NCI-H187 (cell line): Measurements from ENCODE around the gene CNTLN.
"Not testable (repeated sequence)": the region's sequence is repeated elsewhere in the genome, so short reads cannot be mapped to it uniquely, and the experiment has no call there.

Experiments
- DNase-seq, 2 experiments: peaks; one replicate each; lab custom pipeline; 2025; lab: John Stamatoyannopoulos, UW

CNTLN gene

DNA sequence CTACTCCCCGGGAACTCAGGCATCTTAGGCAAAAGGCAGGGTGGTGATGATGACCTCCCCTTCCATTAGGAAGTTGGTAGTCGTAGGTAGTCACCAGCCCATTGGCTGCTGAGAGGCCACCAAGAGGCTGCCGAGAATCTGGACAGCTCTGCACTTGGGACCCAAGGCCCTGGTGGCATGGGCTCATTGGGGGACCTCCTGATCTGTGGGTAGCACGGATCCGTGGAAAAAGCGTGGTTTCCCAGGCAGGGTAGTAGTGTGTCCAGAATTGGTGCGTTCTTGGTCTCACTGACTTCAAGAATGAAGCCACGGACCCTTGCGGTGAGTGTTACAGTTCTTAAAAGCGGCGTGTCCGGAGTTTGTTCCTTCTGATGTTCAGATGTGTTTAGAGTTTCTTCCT is 158.8 kb downstream of the CNTLN start:
- DNase-seq = no peak

DNA sequence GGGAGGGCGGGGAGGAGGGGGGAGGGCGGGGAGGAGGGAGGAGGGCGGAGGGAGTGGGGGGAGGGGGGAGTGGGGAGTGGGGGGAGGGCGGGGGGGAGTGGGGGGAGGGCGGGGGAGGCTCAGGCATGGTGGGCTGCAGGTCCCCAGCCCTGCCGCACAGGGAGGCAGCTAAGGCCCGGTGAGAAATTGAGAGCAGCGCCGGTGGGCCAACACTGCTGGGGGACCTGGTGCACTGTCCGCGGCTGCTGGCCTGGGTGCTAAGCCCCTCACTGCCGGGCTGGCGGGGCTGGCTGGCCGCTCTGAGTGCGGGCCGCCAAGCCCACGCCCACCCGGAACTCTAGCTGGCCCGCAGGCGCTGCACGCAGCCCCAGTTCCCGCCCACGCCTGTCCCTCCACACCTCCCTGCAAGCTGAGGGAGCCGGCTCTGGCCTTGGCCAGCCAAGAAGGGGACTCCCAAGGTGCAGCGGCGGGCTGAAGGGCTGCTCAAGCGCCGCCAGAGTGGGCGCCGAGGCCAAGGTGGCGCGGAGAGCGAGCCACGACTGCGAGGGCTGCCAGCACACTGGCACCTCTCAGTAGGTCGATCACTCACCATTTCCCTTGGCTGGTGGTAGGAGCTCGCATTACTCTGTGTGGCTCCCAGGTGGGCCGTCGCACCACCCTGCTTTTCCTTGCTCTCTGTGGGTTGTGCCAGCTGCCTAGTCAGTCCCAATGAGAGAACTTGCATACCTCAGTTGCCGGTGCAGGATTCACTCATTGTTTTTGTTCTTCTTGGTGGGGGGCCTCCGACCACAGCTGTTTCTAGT is 160.2 kb downstream of the CNTLN start:
- DNase-seq = no peak

DNA sequence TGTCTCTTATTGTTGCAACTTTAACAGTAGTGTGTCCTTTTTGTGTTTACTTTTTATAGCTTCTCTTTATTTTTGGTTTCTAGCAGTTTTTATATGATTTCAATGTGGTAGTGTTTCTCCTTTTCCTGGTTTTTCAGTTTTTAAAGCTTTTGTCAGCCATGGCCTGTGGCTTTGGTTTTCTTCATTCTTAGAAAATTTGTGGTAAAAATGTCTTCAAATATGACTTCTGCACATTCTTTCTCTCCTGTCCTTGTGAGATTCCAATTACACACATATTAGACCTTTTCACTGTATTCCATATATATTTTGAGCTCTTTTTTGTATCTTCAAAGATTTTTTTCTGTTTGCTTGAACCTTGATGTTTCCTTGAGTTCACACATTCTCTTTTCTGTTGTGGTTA is 180.5 kb downstream of the CNTLN start:
- no peak for DNase-seq

DNA sequence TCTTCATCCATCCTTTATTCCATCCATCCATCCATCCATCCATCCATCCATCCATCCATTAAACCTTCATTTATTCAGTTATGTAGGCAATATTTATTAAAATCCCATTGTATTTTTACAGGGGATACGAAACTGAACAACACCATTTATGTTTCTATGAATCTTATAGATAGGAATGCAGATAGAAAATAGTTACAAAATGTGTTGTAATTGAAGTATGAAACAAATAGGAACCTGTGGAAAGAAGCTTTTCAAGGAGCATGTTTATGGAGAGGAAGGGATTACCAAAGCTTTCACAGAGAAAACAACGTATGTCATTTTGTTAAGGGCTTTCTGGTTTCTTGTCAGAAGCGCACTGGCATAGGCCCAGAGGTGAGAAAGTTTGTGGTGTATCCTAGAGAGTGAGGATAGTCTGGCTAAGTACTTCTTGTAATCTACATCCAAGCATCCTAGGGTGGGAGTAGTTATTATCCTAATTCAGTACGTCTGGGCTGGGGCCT is 184.0 kb downstream of the CNTLN start:
- DNase-seq = no peak

DNA sequence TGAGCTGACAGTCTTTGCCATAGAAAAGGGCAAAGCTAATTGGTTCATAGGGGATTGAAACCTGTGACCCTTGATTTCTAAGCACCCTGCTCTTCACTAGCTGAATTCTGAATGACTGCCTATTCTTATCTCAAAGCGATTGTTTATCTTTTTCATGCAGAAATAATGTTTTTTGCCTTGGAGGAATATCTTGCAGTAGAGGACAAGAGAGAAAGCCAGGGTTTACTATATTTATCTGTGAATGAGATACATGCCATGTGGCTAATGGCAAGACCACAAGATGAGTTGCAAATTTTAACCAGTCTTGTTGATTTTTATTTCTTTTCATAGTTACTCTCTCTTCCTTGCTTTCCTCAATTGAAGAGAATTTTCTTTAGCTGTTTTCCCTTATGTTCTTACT is 185.0 kb downstream of the CNTLN start:
- no peak for DNase-seq

DNA sequence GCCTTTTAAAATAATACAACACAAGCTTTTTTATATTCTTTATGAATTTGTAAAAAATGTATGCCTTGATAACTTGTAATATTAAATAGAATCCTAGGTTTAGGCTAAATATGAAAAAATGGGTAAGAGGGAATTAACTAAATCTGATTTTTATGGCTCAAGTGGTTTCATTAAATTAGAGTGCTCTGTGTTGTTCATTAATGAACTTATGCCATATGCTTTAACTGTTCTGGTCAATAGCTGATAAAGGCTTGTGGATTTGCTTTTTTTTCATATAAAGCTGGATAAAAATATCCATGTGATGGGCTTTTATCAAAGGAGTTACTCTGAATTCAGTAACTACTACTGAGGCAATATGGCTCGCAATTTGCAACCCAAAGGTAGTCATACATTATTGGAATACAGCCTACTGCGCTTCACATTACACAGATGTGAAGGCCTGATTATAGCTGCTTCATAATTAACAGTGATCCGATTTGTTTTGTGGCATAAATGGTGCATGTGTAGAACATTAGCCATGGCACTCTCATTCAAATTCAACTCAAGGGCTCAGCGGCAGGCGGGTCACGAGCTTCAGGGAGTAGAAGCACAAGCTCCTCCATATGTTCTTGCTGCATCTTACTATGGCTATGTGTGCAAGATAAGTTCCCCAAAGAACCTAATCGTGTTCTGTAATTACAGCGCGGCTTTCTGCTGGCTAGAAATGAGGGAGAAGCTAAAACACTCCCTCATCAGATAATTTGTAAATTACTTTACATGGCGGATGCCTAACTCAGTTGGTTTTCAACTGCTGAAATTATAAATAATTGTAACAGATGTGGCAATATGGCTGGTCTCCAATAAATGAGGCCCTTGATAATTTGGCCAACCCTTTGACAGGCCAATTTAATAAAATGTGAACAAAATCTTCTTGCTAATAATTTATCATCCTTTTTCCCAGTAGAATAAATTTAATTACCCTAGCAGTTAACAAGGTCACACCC is 188.3 kb downstream of the CNTLN start:
- DNase-seq = no peak

DNA sequence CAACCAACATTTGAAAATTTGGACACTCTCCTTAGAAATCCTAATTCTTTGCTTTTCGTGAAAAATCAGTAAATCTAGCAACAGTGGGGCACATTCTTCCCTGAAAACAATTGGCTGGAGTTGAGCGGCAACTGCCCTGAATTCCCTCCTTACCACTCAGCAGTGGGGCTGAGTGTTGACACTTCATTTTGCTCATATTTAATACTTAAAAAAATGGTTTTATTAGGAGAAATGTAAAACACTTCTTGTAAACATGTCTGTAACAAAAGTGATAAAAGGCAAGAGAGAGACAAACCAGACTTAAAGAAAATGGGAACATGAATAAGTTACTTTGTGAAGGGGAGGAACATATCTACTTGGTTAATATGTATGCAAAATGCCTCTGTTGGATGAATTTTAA is 193.5 kb downstream of the CNTLN start:
- DNase-seq = no peak

DNA sequence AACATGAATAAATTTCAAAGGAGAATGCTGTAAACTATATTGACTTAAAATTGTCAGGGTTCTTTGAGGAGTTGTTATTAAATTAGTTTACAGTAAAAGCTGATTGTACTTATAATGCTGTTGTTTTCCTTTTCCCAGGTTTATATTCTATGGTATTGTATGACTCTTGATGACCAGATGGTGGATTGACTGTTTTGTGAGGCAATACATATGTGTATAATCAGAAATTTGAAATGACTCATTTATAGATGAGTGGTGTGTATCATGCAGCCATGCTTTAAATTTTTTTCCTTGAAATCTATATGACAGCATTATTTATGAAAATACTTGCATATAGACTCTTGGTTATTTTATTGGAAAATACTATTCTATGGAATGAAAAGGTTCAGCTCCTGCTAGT is 195.3 kb downstream of the CNTLN start:
- no peak for DNase-seq

DNA sequence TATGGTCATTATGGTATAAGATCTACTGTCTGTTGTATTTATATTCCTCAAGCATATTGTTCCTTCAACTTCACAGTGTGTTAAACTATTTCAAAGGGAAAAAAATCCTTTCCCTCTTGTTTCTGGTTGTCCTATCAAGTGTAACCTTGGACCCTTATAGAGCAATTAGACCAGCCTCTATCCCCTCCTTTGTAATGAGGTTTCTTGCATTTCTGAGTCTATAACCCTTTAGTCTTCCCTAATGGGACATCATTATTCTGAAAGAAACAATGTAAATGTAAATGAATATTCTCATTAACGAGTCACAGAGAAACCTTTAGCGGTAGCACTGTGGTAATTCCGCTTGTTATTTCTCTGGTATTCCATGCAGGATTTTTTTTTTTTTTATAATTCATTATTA is 197.3 kb downstream of the CNTLN start:
- DNase-seq = no peak

DNA sequence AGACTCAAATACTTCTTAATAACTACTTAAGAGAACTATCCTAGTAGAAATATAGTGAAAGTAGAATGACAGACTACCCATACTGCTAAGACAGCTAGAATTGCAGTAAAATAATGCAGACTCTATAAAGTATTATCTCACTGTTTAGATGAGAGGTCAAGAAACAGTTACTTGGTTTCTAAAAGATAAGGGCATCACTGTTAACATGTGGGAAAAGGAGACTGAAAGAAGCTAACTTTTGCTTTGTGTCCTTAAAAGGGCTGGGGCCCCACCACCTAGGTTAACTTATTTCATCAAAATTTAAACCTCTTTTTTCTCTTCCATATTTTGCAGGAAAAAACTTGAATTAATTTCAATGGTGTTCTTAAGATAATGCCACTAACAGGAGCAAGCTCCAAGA is 204.3 kb downstream of the CNTLN start:
- no peak for DNase-seq

DNA sequence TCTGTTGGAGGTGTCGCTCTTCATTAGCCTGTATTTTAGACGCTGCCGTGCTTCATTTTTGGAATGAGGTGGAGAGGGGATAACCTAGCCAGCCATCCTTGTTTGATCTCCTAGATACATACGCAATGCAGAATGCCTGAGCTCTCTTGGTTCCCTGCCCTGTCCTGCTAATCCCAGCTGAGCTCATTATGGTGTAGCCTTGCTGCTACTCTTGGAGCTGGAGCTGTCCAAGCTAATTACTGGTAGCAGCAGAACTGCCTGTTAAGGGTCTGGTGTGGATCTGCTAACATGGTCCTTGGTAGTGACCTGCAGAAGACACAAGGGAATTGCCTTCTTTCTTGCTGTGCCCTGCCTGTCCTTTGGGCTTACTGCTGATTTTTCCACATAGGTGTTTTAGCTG is 207.9 kb downstream of the CNTLN start:
- DNase-seq = no peak

DNA sequence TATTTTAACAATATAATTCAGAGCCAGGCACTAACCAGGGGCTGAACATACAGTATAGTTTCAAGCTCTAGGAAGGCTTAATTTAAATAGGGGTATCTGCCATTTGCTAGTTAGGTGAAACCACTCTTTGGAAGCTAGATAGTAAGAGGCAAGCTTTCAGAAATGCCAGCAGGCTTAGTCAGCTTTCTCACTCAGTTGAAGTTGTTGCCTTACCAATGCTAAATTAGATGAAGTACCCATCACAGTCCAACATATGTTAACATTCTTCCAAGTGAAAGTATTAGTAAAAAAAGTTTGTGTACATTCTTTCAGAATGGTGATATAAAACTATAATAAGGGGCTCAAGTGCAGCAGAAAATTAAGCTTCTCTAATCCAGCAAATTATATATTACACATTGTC is 215.0 kb downstream of the CNTLN start:
- no peak for DNase-seq

DNA sequence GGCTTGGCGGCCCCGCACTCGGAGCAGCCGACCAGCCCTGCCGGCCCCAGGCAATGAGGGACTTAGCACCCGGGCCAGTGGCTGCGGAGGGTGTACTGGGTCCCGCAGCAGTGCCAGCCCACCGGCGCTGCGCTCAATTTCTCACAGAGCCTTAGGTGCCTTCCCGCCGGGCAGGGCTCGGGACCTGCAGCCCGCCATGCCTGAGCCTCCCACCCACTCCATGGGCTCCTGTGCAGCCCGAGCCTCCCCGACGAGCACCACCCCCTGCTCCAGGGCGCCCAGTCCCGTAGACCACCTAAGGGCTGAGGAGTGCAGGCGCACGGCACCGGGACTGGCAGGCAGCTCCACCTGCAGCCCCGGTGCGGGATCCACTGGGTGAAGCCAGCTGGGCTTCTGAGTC is 219.2 kb downstream of the CNTLN start:
- DNase-seq = not testable (repeated sequence)

DNA sequence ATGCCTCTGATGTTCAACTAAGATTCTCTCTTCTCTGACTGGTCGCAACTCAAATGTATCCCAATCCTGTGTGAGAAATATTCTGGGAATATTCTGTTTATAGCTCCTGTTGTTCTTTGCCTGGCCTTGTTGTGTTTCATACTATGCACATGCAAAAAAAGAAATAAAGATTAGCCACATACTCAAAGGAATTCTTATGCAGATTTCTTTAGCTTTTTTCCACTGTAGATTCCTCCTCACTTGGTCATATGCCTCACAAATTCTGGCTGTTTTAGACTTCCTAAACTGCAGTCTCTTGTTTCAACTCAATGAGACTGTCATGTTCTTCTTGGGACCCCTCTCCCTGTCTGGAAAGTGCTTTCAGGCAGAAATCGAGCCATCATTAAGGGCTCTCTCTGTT is 226.5 kb downstream of the CNTLN start:
- DNase-seq = no peak

DNA sequence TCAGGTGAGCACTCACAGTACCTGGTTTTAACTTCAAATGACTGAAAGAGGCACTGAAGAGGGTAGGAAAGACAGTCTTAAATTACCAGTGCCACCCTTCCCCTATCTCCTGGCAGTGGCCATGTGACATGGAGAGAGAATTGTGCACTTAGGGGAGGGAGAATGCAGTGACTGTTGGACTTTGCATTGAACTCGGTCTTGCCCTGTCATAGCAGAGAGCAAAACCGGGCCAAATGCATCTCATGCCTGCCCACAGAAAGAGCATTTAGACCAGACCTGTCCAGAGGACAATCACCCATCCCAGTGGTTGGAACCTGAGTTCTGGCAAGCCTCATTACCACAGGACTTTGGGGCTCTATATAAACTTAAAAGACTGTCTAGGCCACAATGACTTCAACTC is 232.2 kb downstream of the CNTLN start:
- no peak for DNase-seq

DNA sequence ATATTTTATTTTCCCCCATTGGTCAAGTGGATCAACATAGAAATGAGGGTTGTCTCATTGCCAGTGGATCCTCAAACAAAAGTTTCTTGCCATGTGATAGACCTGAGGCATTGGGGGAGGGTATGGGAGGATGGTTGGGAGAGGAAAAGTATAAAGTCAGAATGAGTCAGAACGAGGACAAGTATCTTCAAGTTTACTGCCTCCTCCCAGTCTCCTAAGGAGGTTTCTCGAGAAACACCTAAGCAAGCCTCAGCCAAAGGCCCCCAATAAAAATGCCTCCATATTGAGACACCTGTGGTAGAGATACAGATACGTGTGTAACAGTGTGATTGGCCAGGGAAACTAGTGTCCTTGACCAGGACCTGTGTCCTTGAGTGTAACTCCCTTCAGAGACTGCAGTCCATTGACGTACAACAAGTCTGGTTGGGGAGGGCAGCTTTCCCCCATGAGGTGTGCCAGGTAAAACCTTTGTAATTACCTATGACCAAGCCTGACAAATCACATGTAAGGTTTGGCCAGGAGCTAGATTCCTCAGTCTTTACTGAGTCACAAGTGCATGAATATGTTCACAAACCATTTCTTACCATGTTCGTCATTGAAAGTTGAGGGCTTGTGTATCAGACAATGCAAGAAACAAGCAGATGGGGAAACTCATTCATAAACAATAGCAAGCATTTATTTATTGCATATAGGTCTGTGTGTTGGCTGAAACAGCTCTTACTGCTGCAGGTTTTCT is 245.5 kb downstream of the CNTLN start:
- no peak for DNase-seq

DNA sequence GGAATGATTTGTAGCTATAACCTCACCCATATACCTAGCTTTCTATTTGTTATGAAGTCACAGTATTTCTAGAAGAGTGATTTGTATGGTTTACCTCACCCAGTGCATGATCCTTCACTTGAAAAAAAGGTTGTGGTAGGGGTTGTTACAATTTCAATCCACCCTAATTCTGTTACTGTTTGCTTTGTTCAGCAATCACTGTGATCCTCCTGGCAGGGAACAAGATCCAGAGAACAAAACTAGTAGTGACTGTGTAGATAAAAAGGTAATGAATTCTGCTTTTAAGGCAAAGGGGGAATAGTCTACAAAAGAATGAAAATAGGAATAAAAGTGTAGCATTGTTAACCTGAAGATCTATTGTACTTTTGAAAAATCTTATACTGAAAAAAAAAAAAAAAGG is 252.7 kb downstream of the CNTLN start:
- DNase-seq = no peak

DNA sequence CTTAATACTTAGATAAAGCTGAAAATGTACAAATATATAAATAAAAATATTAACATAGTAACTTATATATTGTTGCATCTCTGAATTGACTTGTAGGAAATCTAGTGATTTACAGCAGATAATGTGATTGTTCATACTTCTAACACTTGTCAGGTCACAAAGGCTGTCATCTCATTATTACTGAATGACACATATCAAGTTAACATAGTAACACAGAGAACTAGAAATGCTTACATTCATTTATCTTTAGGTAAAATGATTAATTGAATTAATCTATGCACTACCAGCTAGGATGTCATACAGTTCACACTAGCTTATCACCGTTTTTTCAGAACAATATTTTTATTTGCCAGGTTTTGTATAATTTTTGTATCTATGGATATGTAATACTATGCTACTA is 254.2 kb downstream of the CNTLN start:
- DNase-seq = no peak

DNA sequence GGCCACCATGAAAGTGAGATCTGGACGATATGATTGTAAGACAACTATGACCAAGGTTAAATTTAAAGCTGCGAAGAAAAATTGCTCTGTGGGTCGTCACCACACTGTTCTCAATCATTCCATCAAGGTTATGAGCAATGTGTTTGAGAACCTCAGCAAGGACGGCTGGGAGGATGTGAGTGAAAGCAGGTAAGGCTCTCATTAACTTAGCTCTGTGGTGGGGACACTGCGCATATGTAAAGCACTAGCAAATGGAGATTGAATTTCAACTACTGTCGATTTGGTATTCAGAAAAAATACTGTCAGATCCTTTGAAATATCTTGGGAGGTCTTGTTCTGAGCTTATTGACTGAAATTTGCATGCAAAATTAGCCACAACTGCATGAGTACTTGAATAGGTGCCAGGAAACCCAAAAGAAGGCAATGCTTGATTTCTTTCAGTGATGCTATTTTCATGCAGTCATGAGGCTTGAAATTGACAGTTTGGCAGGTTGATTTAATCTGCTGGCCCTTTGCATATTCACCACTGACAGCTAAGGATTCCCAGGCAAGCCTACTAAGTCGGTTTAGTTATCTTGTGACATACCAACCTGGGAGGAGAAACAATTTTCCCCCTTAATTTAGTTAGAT is 260.2 kb downstream of the CNTLN start:
- DNase-seq = no peak

DNA sequence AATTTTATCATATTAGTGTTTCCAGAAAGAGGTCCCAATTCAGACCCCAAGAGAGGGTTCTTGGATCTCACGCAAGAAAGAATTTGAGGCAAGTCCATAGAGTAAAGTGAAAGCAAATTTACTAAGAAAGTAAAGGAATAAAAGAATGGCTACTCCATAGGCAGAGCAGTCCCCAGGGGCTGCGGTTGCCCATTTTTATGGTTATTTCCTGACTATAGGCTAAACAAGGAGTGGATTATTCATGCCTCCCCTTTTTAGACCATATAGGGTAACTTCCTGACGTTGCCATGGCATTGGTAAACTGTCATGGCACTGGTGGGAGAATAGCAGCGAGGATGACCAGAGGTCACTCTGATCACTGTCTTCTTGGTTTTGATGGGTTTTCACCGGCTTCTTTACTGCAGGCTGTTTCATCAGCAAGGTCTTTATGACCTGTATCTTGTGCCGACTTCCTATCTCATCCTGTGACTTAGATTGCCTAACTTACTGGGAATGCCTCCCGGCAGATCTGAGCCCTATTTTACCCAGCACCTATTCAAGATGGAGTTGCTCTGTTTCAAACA is 262.4 kb downstream of the CNTLN start:
- not testable (repeated sequence) for DNase-seq

DNA sequence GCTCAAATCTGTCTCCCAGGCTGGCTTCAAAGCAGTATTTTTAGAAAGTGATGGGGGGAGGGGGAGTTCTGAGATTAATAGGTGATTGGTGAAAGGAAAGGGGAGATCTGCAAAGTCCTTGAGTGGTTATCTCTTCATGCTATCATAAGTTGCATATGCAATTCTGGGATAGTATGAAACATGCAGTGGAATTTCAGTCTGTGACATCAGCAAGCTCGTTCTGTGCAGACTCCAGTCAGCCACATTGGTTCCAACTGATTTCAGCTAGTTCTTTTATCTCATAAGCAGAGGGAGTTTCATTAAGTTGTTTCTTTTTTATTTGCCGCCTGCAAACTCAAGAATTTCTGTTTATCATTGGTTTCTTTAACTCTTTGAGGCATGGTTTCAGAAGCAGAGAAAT is 263.5 kb downstream of the CNTLN start:
- DNase-seq = no peak
